GM23338 (cell line): ENCODE data around the gene TTC33. TPM values are rescaled to one million over a fixed set of nuclear protein-coding genes. Genes with fewer than 3 reads are reported as not detected.

ENCODE experiments used
- ATAC-seq: fragments of 200-7000 bp; cut with Tn5 transposase; 3 replicates; pipeline ENCODE4 v1.9.1; 2020
- DNase-seq: peaks from one replicate; pipeline ENCODE4 v3.0.0-alpha.2; 2015; ENCODE audit warnings: low spot score
- H2AFZ ChIP-seq: fragments of 200-600 bp; sonication (generic); 2 replicates; pipeline ENCODE4 v1.8.0; 2016; ENCODE audit warnings: antibody characterized with exemption, mild to moderate bottlenecking, moderate library complexity
- H3F3A ChIP-seq: fragments of 200-600 bp; sonication (generic); replicated peaks from 2 replicates; pipeline ENCODE4 v1.8.0; 2017; ENCODE audit warnings: antibody characterized with exemption, mixed run types, low read depth
- H3K27ac ChIP-seq: fragments of 200-600 bp; sonication (generic); 2 replicates; pipeline ENCODE4 v1.6.1; 2016; ENCODE audit warnings: low read depth
- H3K27me3 ChIP-seq: fragments of 200-600 bp; sonication (generic); 2 replicates; pipeline ENCODE4 v1.8.0; 2016; ENCODE audit warnings: mild to moderate bottlenecking, mixed run types, moderate library complexity; ENCODE audit not compliant: insufficient read depth
- H3K36me3 ChIP-seq: fragments of 200-600 bp; sonication (generic); 2 replicates; pipeline ENCODE4 v1.8.0; 2016; ENCODE audit warnings: mild to moderate bottlenecking; ENCODE audit not compliant: insufficient read depth
- H3K4me1 ChIP-seq: fragments of 200-600 bp; sonication (generic); 2 replicates; pipeline ENCODE4 v1.8.0; 2016; ENCODE audit warnings: mild to moderate bottlenecking, moderate library complexity; ENCODE audit not compliant: insufficient read depth
- H3K4me2 ChIP-seq: fragments of 200-600 bp; sonication (generic); 2 replicates; pipeline ENCODE4 v1.7.1; 2017; ENCODE audit warnings: mixed run types
- H3K4me3 ChIP-seq: fragments of 200-600 bp; sonication (generic); 2 replicates; pipeline ENCODE4 v1.6.1; 2016; ENCODE audit warnings: mixed run types
- H3K79me2 ChIP-seq: fragments of 200-600 bp; sonication (generic); replicated peaks from 2 replicates; pipeline ENCODE4 v1.8.0; 2017; ENCODE audit warnings: mild to moderate bottlenecking; ENCODE audit not compliant: insufficient read depth
- H3K9me2 ChIP-seq: fragments of 200-600 bp; sonication (generic); 2 replicates; pipeline ENCODE4 v1.8.0; 2017; ENCODE audit not compliant: insufficient read depth
- H4K20me1 ChIP-seq: fragments of 200-600 bp; sonication (generic); replicated peaks from 2 replicates; pipeline ENCODE4 v1.8.0; 2017; ENCODE audit warnings: mild to moderate bottlenecking; ENCODE audit not compliant: insufficient read depth
- H3K27ac Mint-ChIP-seq: 2 replicates; pipeline ENCODE4 v1.8.0; 2020; ENCODE audit warnings: inconsistent platforms, mild to moderate bottlenecking, moderate library complexity, mixed read lengths
- H3K27me3 Mint-ChIP-seq: 3 replicates; pipeline ENCODE4 v1.8.0; 2022; ENCODE audit warnings: low read depth, mild to moderate bottlenecking, moderate library complexity, mixed read lengths, inconsistent platforms; ENCODE audit not compliant: insufficient read depth, poor library complexity
- H3K36me3 Mint-ChIP-seq: 3 replicates; pipeline ENCODE4 v1.8.0; 2021; ENCODE audit warnings: low read depth, mild to moderate bottlenecking, inconsistent platforms, moderate library complexity, mixed read lengths
- H3K4me1 Mint-ChIP-seq: 3 replicates; pipeline ENCODE4 v1.8.0; 2020; ENCODE audit warnings: mild to moderate bottlenecking, inconsistent platforms, mixed read lengths
- H3K4me3 Mint-ChIP-seq: 3 replicates; pipeline ENCODE4 v1.8.0; 2021; ENCODE audit warnings: moderate library complexity, mild to moderate bottlenecking, inconsistent platforms, mixed read lengths
- H3K9me3 Mint-ChIP-seq: 3 replicates; pipeline ENCODE4 v1.8.0; 2020; ENCODE audit warnings: moderate library complexity, mild to moderate bottlenecking, inconsistent platforms, mixed read lengths
- CREB1 ChIP-seq: fragments of 250-450 bp; sonication (Bioruptor Pico); IDR thresholded peaks from 2 replicates; pipeline ENCODE4 v1.5.0; 2020; ENCODE audit warnings: low read depth, mild to moderate bottlenecking, moderate library complexity
- EZH2 ChIP-seq: fragments of 200-600 bp; sonication (generic); IDR thresholded peaks from one replicate; pipeline ENCODE4 v1.8.0; 2017; ENCODE audit warnings: antibody characterized with exemption, mild to moderate bottlenecking, low read depth; ENCODE audit not compliant: unreplicated experiment
- EZH2phosphoT487 ChIP-seq: fragments of 200-600 bp; sonication (generic); IDR thresholded peaks from one replicate; pipeline ENCODE4 v1.8.1; 2018; ENCODE audit warnings: antibody characterized with exemption; ENCODE audit not compliant: unreplicated experiment
- JUNB ChIP-seq: IDR thresholded peaks from one replicate; pipeline ENCODE4 v1.6.1; 2016; ENCODE audit warnings: antibody characterized with exemption; ENCODE audit not compliant: unreplicated experiment
- NANOG ChIP-seq: IDR thresholded peaks from 2 replicates; pipeline ENCODE4 v1.6.1; 2016; ENCODE audit warnings: antibody characterized with exemption, borderline replicate concordance
- POLR2AphosphoS5 ChIP-seq: IDR thresholded peaks from 2 replicates; pipeline ENCODE4 v1.6.1; 2016; ENCODE audit warnings: antibody characterized with exemption, low read depth
- STAT1 ChIP-seq: IDR thresholded peaks from one replicate; pipeline ENCODE4 v1.6.1; 2016; ENCODE audit warnings: antibody characterized with exemption; ENCODE audit not compliant: unreplicated experiment
- ZNF114 ChIP-seq: fragments of 250-450 bp; sonication (Bioruptor Pico); IDR thresholded peaks from 2 replicates; pipeline ENCODE4 v1.5.0; 2020; ENCODE audit warnings: mild to moderate bottlenecking, moderate library complexity
- ZNF331 ChIP-seq: fragments of 250-450 bp; sonication (Bioruptor Pico); IDR thresholded peaks from 2 replicates; pipeline ENCODE4 v1.5.0; 2020; ENCODE audit warnings: low read depth, mild to moderate bottlenecking, moderate library complexity
- ZNF462 ChIP-seq: fragments of 250-450 bp; sonication (Bioruptor Pico); IDR thresholded peaks from 2 replicates; pipeline ENCODE4 v1.5.0; 2020; ENCODE audit warnings: mild to moderate bottlenecking, moderate library complexity
- polyA plus RNA-seq: library from polyadenylated mRNA; unstranded; fragments of >200 nt; fragmentation: Nextera tagmentation; extraction: Ambion mirVana; gene quantifications from 2 replicates; pipeline ENCODE4 v1.2.1, GENCODE V29; 2016
- total RNA-seq: library from RNA; depleted of rRNA; stranded (reverse); fragments of >200 nt; shearing (Covaris generic); gene quantifications from 2 replicates; pipeline ENCODE4 v1.2.3, GENCODE V29; 2014
- TF ChIP-seq, protein P1 (sequence below): IDR thresholded peaks from one replicate; pipeline ENCODE4 v1.6.1; 2018; ENCODE audit warnings: antibody characterized with exemption; ENCODE audit not compliant: unreplicated experiment
- TF ChIP-seq, protein P2 (sequence below), 2 experiments: fragments of 200-600 bp in 1 of 2; sonication (generic) in 1 of 2; conservative IDR thresholded peaks; 2 replicates each; pipeline versions ENCODE4 v1.5.1 to v1.6.1; 2016 to 2017; ENCODE audit warnings: antibody characterized with exemption in 2 of 2, low read depth in 2 of 2, mild to moderate bottlenecking in 2 of 2, moderate library complexity in 1 of 2
- TF ChIP-seq, protein P3 (sequence below): IDR thresholded peaks from 2 replicates; pipeline ENCODE4 v1.6.1; 2016; ENCODE audit warnings: antibody characterized with exemption

TTC33 gene
- total and polyA plus RNA-seq, 2 experiments from 2014 or later, result 4.1 to 11.5 TPM

GRCh38 chr5:40733879-40734563, 21.7 kb downstream of the TTC33 start:
- no peaks in the 10 kb centered on the region for H3F3A ChIP-seq
- no peak overlapping the region for H3K4me3 ChIP-seq
- Mint-ChIP-seq H3K27me3 (peaks cover 2% of the 10 kb centered on the region), H3K9me3 (no peaks in the 10 kb centered on the region), H3K4me1 (no peaks in the 10 kb centered on the region; the same call in 2 of the 3 replicates), H3K4me3 (no peak overlapping the region), H3K36me3 (no peaks in the 10 kb centered on the region), H3K27ac (peak overlapping the region; percentile 9; the same call in 1 of the 2 replicates)
- no peaks in the 10 kb centered on the region for H3K79me2 ChIP-seq
- no peak for DNase-seq
- H3K4me1 ChIP-seq, result no peaks in the 10 kb centered on the region
- no peaks in the 10 kb centered on the region for H3K36me3 ChIP-seq
- H3K27ac ChIP-seq, result no peak overlapping the region
- no peaks in the 10 kb centered on the region for H3K27me3 ChIP-seq
- H2AFZ ChIP-seq, result no peak overlapping the region
- TF ChIP-seq, protein P1, sequence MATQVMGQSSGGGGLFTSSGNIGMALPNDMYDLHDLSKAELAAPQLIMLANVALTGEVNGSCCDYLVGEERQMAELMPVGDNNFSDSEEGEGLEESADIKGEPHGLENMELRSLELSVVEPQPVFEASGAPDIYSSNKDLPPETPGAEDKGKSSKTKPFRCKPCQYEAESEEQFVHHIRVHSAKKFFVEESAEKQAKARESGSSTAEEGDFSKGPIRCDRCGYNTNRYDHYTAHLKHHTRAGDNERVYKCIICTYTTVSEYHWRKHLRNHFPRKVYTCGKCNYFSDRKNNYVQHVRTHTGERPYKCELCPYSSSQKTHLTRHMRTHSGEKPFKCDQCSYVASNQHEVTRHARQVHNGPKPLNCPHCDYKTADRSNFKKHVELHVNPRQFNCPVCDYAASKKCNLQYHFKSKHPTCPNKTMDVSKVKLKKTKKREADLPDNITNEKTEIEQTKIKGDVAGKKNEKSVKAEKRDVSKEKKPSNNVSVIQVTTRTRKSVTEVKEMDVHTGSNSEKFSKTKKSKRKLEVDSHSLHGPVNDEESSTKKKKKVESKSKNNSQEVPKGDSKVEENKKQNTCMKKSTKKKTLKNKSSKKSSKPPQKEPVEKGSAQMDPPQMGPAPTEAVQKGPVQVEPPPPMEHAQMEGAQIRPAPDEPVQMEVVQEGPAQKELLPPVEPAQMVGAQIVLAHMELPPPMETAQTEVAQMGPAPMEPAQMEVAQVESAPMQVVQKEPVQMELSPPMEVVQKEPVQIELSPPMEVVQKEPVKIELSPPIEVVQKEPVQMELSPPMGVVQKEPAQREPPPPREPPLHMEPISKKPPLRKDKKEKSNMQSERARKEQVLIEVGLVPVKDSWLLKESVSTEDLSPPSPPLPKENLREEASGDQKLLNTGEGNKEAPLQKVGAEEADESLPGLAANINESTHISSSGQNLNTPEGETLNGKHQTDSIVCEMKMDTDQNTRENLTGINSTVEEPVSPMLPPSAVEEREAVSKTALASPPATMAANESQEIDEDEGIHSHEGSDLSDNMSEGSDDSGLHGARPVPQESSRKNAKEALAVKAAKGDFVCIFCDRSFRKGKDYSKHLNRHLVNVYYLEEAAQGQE, result no peak
- TF ChIP-seq ZNF331 (CRISPR knock-in tag) (no peak), EZH2 (no peak), EZH2phosphoT487 (no peak), ZNF462 (CRISPR knock-in tag) (no peak), POLR2AphosphoS5 (no peak), NANOG (no peak), CREB1 (CRISPR knock-in tag) (no peak), JUNB (no peak), STAT1 (no peak), ZNF114 (no peak)
- TF ChIP-seq, protein P2, sequence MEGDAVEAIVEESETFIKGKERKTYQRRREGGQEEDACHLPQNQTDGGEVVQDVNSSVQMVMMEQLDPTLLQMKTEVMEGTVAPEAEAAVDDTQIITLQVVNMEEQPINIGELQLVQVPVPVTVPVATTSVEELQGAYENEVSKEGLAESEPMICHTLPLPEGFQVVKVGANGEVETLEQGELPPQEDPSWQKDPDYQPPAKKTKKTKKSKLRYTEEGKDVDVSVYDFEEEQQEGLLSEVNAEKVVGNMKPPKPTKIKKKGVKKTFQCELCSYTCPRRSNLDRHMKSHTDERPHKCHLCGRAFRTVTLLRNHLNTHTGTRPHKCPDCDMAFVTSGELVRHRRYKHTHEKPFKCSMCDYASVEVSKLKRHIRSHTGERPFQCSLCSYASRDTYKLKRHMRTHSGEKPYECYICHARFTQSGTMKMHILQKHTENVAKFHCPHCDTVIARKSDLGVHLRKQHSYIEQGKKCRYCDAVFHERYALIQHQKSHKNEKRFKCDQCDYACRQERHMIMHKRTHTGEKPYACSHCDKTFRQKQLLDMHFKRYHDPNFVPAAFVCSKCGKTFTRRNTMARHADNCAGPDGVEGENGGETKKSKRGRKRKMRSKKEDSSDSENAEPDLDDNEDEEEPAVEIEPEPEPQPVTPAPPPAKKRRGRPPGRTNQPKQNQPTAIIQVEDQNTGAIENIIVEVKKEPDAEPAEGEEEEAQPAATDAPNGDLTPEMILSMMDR (conservative IDR thresholded peaks at IDR 0.05; ENCODE audit: low read depth in 2 of 2), result no peak
- TF ChIP-seq, protein P3, sequence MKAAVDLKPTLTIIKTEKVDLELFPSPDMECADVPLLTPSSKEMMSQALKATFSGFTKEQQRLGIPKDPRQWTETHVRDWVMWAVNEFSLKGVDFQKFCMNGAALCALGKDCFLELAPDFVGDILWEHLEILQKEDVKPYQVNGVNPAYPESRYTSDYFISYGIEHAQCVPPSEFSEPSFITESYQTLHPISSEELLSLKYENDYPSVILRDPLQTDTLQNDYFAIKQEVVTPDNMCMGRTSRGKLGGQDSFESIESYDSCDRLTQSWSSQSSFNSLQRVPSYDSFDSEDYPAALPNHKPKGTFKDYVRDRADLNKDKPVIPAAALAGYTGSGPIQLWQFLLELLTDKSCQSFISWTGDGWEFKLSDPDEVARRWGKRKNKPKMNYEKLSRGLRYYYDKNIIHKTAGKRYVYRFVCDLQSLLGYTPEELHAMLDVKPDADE, result no peak
- no peaks in the 10 kb centered on the region; the same call in 1 of the 2 replicates for H4K20me1 ChIP-seq
- no peaks in the 10 kb centered on the region for H3K9me2 ChIP-seq
- ATAC-seq, result no peak
- H3K4me2 ChIP-seq, result no peak overlapping the region
